Gastrocnemius medialis (tissue), 4 donors: ENCODE data around the gene ZBTB47.

Source experiments
- CTCF ChIP-seq, 5 experiments: fragments of 450-650 bp in 3 of 5; fragments of 200-600 bp in 2 of 5; sonication (generic) in 2 of 5; IDR thresholded peaks in 4 of 5; conservative IDR thresholded peaks in 1 of 5; 1 replicate in 4 of 5; 2 replicates in 1 of 5; pipeline ENCODE4 v1.5.1; 2016 to 2019; ENCODE audit warnings: antibody characterized with exemption in 5 of 5, mild to moderate bottlenecking in 3 of 5, moderate library complexity in 3 of 5
- POLR2A ChIP-seq, 2 donors: fragments of 450-650 bp; IDR thresholded peaks; one replicate each; pipeline ENCODE4 v1.6.1; 2017; ENCODE audit warnings: antibody characterized with exemption in 2 of 2, mild to moderate bottlenecking in 2 of 2, moderate library complexity in 2 of 2

DNA sequence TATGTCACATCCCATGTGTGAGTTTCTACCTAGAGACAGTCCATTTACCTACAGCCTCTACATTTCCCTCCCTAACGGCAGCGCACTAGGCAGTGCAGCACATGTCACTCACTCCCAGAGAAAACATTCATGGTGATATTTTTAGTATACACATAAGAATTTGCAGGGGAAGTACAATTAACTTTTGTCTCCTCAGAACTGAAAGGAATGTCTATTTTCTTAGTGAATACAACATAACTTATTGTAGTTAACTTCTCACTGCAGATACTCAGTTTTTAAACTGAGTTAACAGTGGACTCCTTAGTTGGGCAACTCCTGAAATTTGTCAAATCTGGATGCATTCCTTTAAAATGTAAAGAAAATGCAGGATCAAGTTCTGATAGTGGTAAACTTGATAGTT lies 4.5 kb upstream of the ZBTB47 start:
- no peak for TF ChIP-seq CTCF (IDR thresholded peaks at IDR 0.05 in 4 of 5, conservative IDR thresholded peaks at IDR 0.05 in 1 of 5)
- no peak for TF ChIP-seq POLR2A (IDR thresholded peaks at IDR 0.05)
